HEK293 (cell line): Measurements from ENCODE around the gene ANKRD23.

Experiments
- CTCF ChIA-PET: fragments of 350-600 bp; formaldehyde crosslinking; extraction: SDS; loops from one replicate; lab custom pipeline; 2021; ENCODE audit warnings: antibody characterized with exemption; lab: Yijun Ruan, JAX
- POLR2A ChIA-PET: fragments of 300-600 bp; formaldehyde crosslinking; extraction: SDS; loops from one replicate; lab custom pipeline; 2020; ENCODE audit warnings: antibody characterized with exemption, inconsistent platforms; lab: Yijun Ruan, JAX
- H3K27ac ChIP-seq: fragments of 200-500 bp; sonication (Bioruptor generic); 2 replicates; pipeline ENCODE4 v1.5.1; 2014; ENCODE audit warnings: low read depth, low read length, control low read depth, inconsistent platforms; ENCODE audit errors: extremely low read depth
- H3K36me3 ChIP-seq, 2 experiments: fragments of 200-500 bp in 1 of 2; sonication (Bioruptor generic) in 1 of 2; 1 replicate in 1 of 2; 2 replicates in 1 of 2; pipeline ENCODE4 v1.5.1; 2014 to 2017; ENCODE audit warnings: inconsistent platforms in 2 of 2, low read length in 2 of 2; ENCODE audit not compliant: control insufficient read depth in 2 of 2, insufficient read depth in 1 of 2
- H3K4me1 ChIP-seq: fragments of 200-500 bp; sonication (Bioruptor generic); 2 replicates; pipeline ENCODE4 v1.5.1; 2014; ENCODE audit warnings: mild to moderate bottlenecking, low read length, inconsistent platforms; ENCODE audit not compliant: control insufficient read depth, insufficient read depth
- H3K4me3 ChIP-seq: 2 replicates; pipeline ENCODE4 v1.5.1; 2011; ENCODE audit warnings: low read depth, mild to moderate bottlenecking, control low read depth, low read length, moderate library complexity
- H3K9me3 ChIP-seq: fragments of 200-500 bp; sonication (Bioruptor generic); 2 replicates; pipeline ENCODE4 v1.5.1; 2014; ENCODE audit warnings: low read depth, low read length, inconsistent platforms; ENCODE audit not compliant: control insufficient read depth, insufficient read depth
- GFI1B ChIP-seq: fragments of 450-650 bp; formaldehyde crosslinking; IDR thresholded peaks from 2 replicates; pipeline ENCODE4 v1.5.1; 2016; ENCODE audit warnings: missing biosample characterization, missing genetic modification characterization
- KLF10 ChIP-seq: fragments of 450-650 bp; IDR thresholded peaks from 2 replicates; pipeline ENCODE4 v1.5.1; 2018; ENCODE audit warnings: missing biosample characterization, mild to moderate bottlenecking, missing genetic modification characterization
- SP3 ChIP-seq: fragments of 450-650 bp; formaldehyde crosslinking; IDR thresholded peaks from 2 replicates; pipeline ENCODE4 v1.5.1; 2016; ENCODE audit warnings: missing biosample characterization, missing genetic modification characterization
- SP7 ChIP-seq: fragments of 450-650 bp; formaldehyde crosslinking; IDR thresholded peaks from 2 replicates; pipeline ENCODE4 v1.5.1; 2016; ENCODE audit warnings: missing biosample characterization, missing genetic modification characterization
- ZBTB1 ChIP-seq: fragments of 450-650 bp; formaldehyde crosslinking; IDR thresholded peaks from 2 replicates; pipeline ENCODE4 v1.5.1; 2016; ENCODE audit warnings: missing biosample characterization, missing genetic modification characterization
- ZFHX2 ChIP-seq: fragments of 450-650 bp; formaldehyde crosslinking; conservative IDR thresholded peaks from 2 replicates; pipeline ENCODE4 v1.5.1; 2016; ENCODE audit warnings: missing biosample characterization, missing genetic modification characterization
- ZNF10 ChIP-seq: fragments of 450-650 bp; formaldehyde crosslinking; IDR thresholded peaks from 2 replicates; pipeline ENCODE4 v1.5.1; 2017; ENCODE audit warnings: missing biosample characterization, missing genetic modification characterization
- ZNF121 ChIP-seq: fragments of 450-650 bp; formaldehyde crosslinking; IDR thresholded peaks from 2 replicates; pipeline ENCODE4 v1.5.1; 2016; ENCODE audit warnings: missing biosample characterization, missing genetic modification characterization
- ZNF146 ChIP-seq: fragments of 450-650 bp; formaldehyde crosslinking; IDR thresholded peaks from 2 replicates; pipeline ENCODE4 v1.5.1; 2016; ENCODE audit warnings: missing biosample characterization, missing genetic modification characterization
- ZNF157 ChIP-seq: fragments of 450-650 bp; formaldehyde crosslinking; IDR thresholded peaks from 2 replicates; pipeline ENCODE4 v1.5.1; 2016; ENCODE audit warnings: missing biosample characterization, missing genetic modification characterization
- ZNF184 ChIP-seq: fragments of 450-650 bp; IDR thresholded peaks from 2 replicates; pipeline ENCODE4 v1.5.1; 2018; ENCODE audit warnings: missing biosample characterization, mild to moderate bottlenecking, missing genetic modification characterization
- ZNF292 ChIP-seq: fragments of 450-650 bp; formaldehyde crosslinking; IDR thresholded peaks from 2 replicates; pipeline ENCODE4 v1.5.1; 2016; ENCODE audit warnings: low read depth, missing biosample characterization, missing genetic modification characterization, borderline replicate concordance
- ZNF341 ChIP-seq: fragments of 450-650 bp; formaldehyde crosslinking; IDR thresholded peaks from 2 replicates; pipeline ENCODE4; 2016; ENCODE audit warnings: low read depth, missing biosample characterization, missing genetic modification characterization
- ZNF416 ChIP-seq: fragments of 450-650 bp; formaldehyde crosslinking; IDR thresholded peaks from 2 replicates; pipeline ENCODE4 v1.5.1; 2016; ENCODE audit warnings: missing biosample characterization, missing genetic modification characterization
- ZNF48 ChIP-seq: fragments of 450-650 bp; formaldehyde crosslinking; IDR thresholded peaks from 2 replicates; pipeline ENCODE4 v1.5.1; 2016; ENCODE audit warnings: missing biosample characterization, missing genetic modification characterization
- ZNF629 ChIP-seq: fragments of 450-650 bp; formaldehyde crosslinking; IDR thresholded peaks from 2 replicates; pipeline ENCODE4 v1.5.1; 2017; ENCODE audit warnings: missing biosample characterization, missing genetic modification characterization
- ZNF670 ChIP-seq: fragments of 450-650 bp; formaldehyde crosslinking; IDR thresholded peaks from 2 replicates; pipeline ENCODE4 v1.5.1; 2016; ENCODE audit warnings: missing biosample characterization, missing genetic modification characterization, low read depth
- ZNF791 ChIP-seq: fragments of 450-650 bp; formaldehyde crosslinking; IDR thresholded peaks from 2 replicates; pipeline ENCODE4 v1.5.1; 2016; ENCODE audit warnings: missing biosample characterization, missing genetic modification characterization
- ZXDB ChIP-seq: fragments of 450-650 bp; formaldehyde crosslinking; IDR thresholded peaks from 2 replicates; pipeline ENCODE4 v1.5.1; 2016; ENCODE audit warnings: missing biosample characterization, missing genetic modification characterization
- TF ChIP-seq, protein P1 (sequence below): fragments of 450-650 bp; formaldehyde crosslinking; conservative IDR thresholded peaks from 2 replicates; pipeline ENCODE4 v1.5.1; 2016; ENCODE audit warnings: low read depth, missing biosample characterization, missing genetic modification characterization
- TF ChIP-seq, protein P2 (sequence below): fragments of 450-650 bp; formaldehyde crosslinking; IDR thresholded peaks from 2 replicates; pipeline ENCODE4 v1.5.1; 2016; ENCODE audit warnings: missing biosample characterization, missing genetic modification characterization
- TF ChIP-seq, protein P3 (sequence below): fragments of 450-650 bp; formaldehyde crosslinking; IDR thresholded peaks from 2 replicates; pipeline ENCODE4 v1.5.1; 2017; ENCODE audit warnings: missing biosample characterization, missing genetic modification characterization
- TF ChIP-seq, protein P4 (sequence below): fragments of 450-650 bp; formaldehyde crosslinking; IDR thresholded peaks from 2 replicates; pipeline ENCODE4 v1.5.1; 2017; ENCODE audit warnings: missing biosample characterization, missing genetic modification characterization
- TF ChIP-seq, protein P5 (sequence below): fragments of 450-650 bp; formaldehyde crosslinking; IDR thresholded peaks from 2 replicates; pipeline ENCODE4 v1.5.1; 2017; ENCODE audit warnings: missing biosample characterization, missing genetic modification characterization

The ANKRD23 gene

DNA sequence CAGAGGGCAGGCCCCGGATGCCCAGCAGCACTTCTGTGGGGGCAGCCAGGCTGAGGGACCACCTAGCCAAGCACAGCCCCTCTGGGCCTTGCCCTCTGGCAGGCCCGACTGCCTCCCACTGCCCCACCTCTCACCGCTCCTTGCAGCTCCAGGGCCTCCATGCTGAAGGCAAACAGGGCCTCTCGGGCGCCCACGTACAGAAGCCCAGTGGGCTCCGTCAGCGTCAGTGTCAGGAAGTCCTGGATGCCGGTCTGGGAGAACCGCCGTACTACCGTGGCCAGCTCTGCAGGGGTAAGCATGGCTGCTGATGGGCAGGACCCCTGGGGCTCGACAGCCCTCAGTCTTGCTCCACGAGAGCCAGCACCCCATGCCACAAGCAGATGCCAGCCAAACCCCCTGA, 22.3 kb upstream of the ANKRD23 start:
- Histone ChIP-seq H3K4me3 (no peak overlapping the region), H3K36me3 (peaks cover 0 to 61% of the 10 kb centered on the region in 2 experiments; a peak in 1 of 3 replicates), H3K9me3 (no peaks in the 10 kb centered on the region), H3K27ac (no peak overlapping the region), H3K4me1 (peaks cover 3% of the 10 kb centered on the region; the same call in 1 of the 2 replicates)
- POLR2A ChIA-PET = interaction anchor here (3.7 kb wide), 1 partner anchor 9 kb away, joined by 39 read pairs; the partner anchor contains the start of gene ANKRD39
- TF ChIP-seq ZXDB (no peak), ZNF146 (no peak), ZNF292 (tag by site-specific recombination) (no peak), SP7 (no peak), SP3 (tag by site-specific recombination) (no peak), KLF10 (tag by site-specific recombination) (no peak), ZNF10 (tag by site-specific recombination) (no peak), ZNF48 (no peak), ZFHX2 (tag by site-specific recombination) (no peak), ZNF416 (no peak), GFI1B (tag by site-specific recombination) (no peak), ZNF121 (tag by site-specific recombination) (no peak), ZNF629 (tag by site-specific recombination) (no peak), ZNF184 (tag by site-specific recombination) (no peak)
- TF ChIP-seq, protein P1, sequence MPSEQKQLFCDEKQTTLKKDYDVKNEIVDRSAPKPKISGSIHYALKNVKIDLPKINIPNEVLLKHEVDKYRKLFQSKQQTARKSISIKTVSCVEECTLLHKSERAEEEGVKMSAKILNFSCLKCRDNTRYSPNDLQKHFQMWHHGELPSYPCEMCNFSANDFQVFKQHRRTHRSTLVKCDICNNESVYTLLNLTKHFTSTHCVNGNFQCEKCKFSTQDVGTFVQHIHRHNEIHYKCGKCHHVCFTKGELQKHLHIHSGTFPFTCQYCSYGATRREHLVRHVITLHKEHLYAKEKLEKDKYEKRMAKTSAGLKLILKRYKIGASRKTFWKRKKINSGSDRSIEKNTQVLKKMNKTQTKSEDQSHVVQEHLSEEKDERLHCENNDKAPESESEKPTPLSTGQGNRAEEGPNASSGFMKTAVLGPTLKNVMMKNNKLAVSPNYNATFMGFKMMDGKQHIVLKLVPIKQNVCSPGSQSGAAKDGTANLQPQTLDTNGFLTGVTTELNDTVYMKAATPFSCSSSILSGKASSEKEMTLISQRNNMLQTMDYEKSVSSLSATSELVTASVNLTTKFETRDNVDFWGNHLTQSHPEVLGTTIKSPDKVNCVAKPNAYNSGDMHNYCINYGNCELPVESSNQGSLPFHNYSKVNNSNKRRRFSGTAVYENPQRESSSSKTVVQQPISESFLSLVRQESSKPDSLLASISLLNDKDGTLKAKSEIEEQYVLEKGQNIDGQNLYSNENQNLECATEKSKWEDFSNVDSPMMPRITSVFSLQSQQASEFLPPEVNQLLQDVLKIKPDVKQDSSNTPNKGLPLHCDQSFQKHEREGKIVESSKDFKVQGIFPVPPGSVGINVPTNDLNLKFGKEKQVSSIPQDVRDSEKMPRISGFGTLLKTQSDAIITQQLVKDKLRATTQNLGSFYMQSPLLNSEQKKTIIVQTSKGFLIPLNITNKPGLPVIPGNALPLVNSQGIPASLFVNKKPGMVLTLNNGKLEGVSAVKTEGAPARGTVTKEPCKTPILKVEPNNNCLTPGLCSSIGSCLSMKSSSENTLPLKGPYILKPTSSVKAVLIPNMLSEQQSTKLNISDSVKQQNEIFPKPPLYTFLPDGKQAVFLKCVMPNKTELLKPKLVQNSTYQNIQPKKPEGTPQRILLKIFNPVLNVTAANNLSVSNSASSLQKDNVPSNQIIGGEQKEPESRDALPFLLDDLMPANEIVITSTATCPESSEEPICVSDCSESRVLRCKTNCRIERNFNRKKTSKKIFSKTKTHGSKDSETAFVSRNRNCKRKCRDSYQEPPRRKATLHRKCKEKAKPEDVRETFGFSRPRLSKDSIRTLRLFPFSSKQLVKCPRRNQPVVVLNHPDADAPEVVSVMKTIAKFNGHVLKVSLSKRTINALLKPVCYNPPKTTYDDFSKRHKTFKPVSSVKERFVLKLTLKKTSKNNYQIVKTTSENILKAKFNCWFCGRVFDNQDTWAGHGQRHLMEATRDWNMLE (tag by site-specific recombination) = no peak
- TF ChIP-seq, protein P2, sequence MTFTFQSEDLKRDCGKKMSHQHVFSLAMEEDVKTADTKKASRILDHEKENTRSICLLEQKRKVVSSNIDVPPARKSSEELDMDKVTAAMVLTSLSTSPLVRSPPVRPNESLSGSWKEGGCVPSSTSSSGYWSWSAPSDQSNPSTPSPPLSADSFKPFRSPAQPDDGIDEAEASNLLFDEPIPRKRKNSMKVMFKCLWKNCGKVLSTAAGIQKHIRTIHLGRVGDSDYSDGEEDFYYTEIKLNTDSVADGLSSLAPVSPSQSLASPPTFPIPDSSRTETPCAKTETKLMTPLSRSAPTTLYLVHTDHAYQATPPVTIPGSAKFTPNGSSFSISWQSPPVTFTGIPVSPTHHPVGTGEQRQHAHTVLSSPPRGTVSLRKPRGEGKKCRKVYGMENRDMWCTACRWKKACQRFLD (tag by site-specific recombination) = no peak
- TF ChIP-seq, protein P3, sequence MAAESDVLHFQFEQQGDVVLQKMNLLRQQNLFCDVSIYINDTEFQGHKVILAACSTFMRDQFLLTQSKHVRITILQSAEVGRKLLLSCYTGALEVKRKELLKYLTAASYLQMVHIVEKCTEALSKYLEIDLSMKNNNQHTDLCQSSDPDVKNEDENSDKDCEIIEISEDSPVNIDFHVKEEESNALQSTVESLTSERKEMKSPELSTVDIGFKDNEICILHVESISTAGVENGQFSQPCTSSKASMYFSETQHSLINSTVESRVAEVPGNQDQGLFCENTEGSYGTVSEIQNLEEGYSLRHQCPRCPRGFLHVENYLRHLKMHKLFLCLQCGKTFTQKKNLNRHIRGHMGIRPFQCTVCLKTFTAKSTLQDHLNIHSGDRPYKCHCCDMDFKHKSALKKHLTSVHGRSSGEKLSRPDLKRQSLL = no peak
- CTCF ChIA-PET = interaction anchor here (0.6 to 3.9 kb wide), 3 partner anchors 8 to 85 kb away, joined by 4 to 33 read pairs (median 14); partner anchors contain the start of gene ANKRD39

DNA sequence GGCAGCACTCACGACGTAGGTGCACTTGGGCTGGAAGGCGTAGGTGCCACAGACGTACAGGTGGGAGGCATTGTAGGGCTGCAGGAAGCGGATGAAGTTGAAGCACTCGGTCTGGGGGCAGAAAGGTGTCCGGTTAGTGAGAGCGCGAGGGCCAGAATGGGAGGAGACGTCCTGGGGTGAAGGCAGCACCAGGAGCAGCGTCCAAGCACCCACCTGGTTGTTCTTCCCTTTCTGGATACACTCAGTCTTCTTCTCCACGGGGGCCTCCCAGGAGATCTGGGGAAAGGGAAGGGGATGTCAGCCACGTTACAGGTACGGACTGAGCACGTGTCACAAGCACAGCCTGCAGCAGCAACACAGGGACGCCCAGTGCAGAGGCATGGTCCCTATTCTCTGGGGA, 21.8 kb upstream of the ANKRD23 start:
- peaks cover 0 to 66% of the 10 kb centered on the region in 2 experiments; a peak in 1 of 3 replicates for H3K36me3 ChIP-seq
- peaks cover 3% of the 10 kb centered on the region; the same call in 1 of the 2 replicates for H3K4me1 ChIP-seq
- CTCF ChIA-PET = interaction anchor here (0.7 kb wide), 1 partner anchor 197 kb away, joined by 3 read pairs; no protein-coding TSS in a partner anchor
- no peak overlapping the region for H3K4me3 ChIP-seq
- no peaks in the 10 kb centered on the region for H3K9me3 ChIP-seq
- no peak overlapping the region for H3K27ac ChIP-seq
- POLR2A ChIA-PET = interaction anchor here (3.7 kb wide), 1 partner anchor 8 kb away, joined by 39 read pairs; the partner anchor contains the start of gene ANKRD39
- TF ChIP-seq ZNF341 (tag by site-specific recombination) (no peak), ZNF670 (tag by site-specific recombination) (no peak), ZBTB1 (tag by site-specific recombination) (no peak), ZNF157 (tag by site-specific recombination) (no peak), ZNF791 (tag by site-specific recombination) (no peak)
- TF ChIP-seq, protein P4, sequence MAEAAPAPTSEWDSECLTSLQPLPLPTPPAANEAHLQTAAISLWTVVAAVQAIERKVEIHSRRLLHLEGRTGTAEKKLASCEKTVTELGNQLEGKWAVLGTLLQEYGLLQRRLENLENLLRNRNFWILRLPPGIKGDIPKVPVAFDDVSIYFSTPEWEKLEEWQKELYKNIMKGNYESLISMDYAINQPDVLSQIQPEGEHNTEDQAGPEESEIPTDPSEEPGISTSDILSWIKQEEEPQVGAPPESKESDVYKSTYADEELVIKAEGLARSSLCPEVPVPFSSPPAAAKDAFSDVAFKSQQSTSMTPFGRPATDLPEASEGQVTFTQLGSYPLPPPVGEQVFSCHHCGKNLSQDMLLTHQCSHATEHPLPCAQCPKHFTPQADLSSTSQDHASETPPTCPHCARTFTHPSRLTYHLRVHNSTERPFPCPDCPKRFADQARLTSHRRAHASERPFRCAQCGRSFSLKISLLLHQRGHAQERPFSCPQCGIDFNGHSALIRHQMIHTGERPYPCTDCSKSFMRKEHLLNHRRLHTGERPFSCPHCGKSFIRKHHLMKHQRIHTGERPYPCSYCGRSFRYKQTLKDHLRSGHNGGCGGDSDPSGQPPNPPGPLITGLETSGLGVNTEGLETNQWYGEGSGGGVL (tag by site-specific recombination) = no peak
- TF ChIP-seq, protein P5, sequence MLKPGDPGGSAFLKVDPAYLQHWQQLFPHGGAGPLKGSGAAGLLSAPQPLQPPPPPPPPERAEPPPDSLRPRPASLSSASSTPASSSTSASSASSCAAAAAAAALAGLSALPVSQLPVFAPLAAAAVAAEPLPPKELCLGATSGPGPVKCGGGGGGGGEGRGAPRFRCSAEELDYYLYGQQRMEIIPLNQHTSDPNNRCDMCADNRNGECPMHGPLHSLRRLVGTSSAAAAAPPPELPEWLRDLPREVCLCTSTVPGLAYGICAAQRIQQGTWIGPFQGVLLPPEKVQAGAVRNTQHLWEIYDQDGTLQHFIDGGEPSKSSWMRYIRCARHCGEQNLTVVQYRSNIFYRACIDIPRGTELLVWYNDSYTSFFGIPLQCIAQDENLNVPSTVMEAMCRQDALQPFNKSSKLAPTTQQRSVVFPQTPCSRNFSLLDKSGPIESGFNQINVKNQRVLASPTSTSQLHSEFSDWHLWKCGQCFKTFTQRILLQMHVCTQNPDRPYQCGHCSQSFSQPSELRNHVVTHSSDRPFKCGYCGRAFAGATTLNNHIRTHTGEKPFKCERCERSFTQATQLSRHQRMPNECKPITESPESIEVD (tag by site-specific recombination) = no peak
